ENCODE results near the gene URM1.

The URM1 gene

DNA sequence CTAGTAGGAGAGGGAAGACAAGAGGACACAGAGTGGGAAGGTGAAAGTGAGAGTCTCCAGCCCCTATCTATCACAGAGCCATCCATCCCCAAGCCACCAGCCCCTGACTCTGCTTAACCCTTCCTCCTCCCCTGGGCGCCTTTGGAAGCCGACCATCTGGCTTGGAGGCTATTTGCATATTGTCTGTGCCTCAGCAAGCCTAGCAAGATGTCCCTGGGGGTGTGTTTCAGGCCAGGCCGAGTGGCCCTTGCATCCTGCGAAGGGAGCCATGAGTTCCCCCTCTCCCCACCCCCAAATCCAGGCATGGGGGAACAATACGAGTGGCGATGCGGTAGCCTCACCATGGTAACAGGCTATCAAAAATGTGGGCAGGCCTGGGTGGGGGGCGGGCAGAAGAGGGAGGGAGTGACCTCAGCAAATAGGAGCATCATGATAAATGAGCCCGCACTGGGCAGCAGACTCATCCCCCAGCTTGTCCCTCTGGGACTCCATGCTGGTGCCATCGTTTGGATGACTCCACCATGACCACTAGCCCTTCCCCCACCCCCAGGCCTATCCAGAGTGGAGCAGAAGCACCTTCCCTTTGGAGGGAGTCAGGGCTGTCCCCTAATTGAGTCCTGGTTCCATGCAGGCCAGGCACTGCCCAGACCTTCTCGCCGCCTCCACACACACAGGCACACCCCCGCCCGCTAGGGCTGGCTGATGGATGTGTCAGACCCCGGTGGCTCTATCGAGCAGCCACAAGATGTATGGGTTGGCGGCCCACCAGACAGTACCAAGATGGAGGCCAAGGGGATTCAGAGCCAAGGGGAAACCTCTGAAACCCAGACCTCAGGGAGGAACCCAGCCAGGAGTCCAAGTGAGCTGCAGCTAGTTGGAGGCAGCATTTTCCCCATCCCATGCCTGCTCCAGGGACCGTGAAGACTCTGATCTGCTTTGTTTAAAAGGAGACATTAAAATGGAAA, 14.6 kb downstream of the URM1 start:
- DNase-seq (ENCODE audit: low read depth) = no peak

- DNase-seq (ENCODE audit: low read depth) = no peak
Observed at GRCh38 chr9:128388150-128388549, 17.0 kb downstream of the URM1 start.

GRCh38 chr9:128389395-128390149, 18.4 kb downstream of the URM1 start:
- no peak for DNase-seq (ENCODE audit: low read depth)

GRCh38 chr9:128390150-128390812, 19.1 kb downstream of the URM1 start:
- DNase-seq (ENCODE audit: low read depth) = no peak

- DNase-seq (ENCODE audit: low read depth) = no peak
Observed at GRCh38 chr9:128390813-128391711, 19.9 kb downstream of the URM1 start.

GRCh38 chr9:128391956-128392301, 20.8 kb downstream of the URM1 start:
- DNase-seq (ENCODE audit: low read depth) = no peak

- DNase-seq (ENCODE audit: low read depth) = no peak
Observed at GRCh38 chr9:128392302-128393144, 21.3 kb downstream of the URM1 start.

DNA sequence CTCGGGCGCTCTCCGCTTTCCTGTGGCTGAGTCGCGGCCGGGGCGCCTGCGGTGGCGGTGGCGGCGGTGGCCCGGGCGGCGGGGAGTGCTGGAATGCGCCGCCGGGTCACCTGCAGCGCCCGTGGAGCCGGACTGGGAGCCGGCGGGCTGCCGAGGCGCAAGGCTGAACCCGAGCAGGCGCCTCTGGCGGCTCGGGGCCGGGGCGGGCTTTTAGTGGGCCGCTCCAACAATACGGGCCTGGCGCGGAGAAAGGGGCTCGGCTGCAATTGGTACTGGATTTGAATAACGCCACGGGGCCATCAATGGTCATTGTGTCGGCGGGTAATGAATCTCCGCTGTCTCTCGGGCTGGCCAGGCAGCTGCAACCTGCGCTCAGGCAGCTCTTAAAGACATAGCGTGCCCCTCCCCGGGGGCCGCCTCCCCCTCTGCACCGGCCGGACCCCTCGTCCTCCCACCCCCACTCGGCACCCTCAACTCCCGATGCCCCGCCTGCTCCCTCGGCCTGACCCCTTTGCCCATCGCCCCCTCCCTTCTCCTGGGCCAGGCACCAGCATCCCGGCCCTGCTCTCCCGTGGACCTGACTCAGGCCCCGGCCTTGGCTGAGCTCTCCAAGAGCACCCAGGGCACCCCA, 22.1 kb downstream of the URM1 start:
- DNase-seq (ENCODE audit: low read depth) = no peak

- DNase-seq (ENCODE audit: low read depth) = no peak
Observed at GRCh38 chr9:128393970-128394369, 22.8 kb downstream of the URM1 start.

DNA sequence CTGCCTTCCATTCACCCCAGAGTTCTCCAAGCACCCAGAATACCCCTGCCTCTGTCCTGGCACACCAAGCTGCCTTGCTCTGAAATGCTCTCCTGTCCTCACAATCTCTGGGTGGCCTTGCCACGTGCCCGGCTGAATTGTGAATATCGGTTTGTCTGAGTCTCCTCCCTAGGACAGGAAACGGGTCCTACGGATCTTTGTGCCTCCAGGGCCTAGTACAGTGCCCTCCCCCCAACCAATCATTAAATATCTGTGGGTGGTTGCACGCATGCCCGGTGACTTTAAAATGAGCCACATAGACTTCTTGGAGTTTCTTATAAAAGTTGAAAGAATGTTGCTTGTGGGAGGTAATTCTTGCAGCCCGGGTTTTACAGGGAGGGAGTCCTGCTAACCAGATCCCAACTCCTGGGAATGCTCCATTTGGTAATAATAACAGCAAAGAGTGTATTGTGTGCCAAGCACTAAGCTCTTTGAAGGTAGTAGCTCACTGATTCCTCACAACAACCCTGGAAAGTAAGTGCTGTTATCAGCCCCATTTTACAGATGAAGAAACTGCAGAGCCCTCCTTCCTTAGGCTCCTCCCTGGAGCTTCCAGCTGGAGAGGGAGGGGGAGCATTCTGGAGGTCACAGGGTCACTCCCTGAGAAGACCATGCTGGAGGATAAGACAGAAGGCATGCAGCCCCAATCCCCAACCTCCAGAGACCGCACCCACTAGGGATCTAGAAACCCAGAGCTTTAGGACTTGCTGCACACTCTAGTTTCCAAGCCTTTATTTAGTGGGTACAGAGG, 23.4 kb downstream of the URM1 start:
- no peak for DNase-seq (ENCODE audit: low read depth)

DNA sequence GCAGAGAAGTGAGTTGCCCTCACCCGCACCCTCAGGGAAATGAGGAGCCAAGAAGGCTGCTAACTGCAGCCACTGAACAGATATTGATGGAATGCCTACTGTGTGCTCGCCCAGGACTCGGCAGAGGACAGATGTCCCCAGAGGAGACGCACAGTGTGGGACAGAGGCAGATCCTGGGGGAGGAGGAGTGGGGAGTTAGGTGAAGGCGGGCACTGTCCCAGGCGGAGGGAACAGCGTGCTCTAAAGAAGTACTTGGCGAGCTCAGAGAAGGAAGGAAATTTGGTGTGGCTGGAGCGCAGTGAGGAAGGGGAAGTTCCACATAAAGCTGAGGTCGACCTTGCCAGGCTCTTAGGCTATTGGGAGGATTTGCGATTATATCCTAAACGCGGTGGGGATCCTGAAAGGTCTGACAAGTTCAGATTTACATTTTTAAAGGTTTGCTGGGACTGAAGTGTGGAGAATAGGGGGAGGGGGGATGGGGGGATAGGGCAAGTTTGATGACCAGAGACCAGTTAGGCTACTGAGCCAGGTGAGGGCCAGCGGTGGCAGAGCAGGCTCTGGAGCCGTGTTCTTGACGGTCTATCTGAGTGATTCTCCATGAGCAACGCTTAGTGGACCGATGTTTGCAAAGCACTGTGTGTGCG, 25.9 kb downstream of the URM1 start:
- no peak for DNase-seq (ENCODE audit: low read depth)

DNA sequence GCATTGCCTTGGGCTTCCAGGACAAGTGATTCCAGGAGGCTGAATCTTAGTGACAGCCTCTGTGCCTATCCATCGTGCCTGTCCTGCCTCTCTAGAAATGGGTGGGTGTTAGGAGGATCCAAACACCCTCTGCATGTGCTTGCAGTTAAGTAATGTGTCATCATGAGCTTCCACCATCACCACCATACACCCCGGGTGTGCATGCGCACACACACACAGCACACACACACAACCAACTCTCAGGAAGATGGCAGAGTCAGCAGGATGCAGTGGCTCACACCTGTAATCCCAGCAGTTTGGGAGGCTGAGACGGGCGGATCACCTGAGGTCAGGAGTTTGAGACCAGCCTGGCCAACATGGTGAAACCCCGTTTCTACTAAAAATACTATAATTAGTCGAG, 26.7 kb downstream of the URM1 start:
- DNase-seq (ENCODE audit: low read depth) = no peak

DNA sequence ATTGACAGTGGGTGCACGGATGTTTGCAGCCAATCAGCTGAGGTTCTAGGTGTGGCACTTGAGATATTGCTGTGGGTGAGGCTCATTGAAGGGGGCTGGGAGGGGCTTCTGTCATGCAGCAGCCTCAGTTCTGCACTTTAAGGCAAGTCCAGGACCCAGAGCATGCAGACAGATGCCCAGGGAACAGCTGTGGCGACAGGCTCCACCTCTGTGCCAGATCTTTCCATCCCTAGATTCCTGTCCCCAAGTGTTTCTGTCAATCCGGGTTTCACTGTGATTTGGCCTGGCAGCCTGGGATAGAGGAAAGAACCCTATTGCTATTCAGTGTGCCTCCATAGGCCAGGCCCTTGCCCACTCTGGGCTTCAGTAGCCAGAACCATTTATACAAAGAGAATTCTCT, 28.7 kb downstream of the URM1 start:
- DNase-seq (ENCODE audit: low read depth) = no peak

DNA sequence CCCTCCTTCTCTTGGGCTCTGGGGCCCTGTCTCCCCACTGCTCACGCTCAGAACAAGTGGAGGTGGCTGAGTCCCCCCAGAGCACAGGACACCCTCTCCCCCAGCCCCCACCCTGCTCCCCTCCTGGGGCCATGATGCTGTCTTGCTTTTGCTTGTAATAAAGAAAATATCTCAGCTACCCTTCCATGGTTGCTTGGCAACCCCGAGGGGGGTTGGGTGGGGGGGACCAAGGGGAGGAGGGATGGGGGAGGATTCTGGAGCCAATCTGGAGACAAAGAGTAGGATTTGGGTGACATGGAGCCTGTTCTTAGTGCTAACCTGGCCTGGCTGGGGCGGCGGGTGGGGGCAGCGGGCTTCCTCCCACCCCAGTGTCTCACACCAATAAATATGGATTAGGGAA, 33.4 kb downstream of the URM1 start:
- DNase-seq (ENCODE audit: low read depth) = no peak

- no peak for DNase-seq (ENCODE audit: low read depth)
Observed at GRCh38 chr9:128405077-128405779, 34.1 kb downstream of the URM1 start.

- DNase-seq (ENCODE audit: low read depth) = no peak
Observed at GRCh38 chr9:128405780-128406171, 34.6 kb downstream of the URM1 start.

DNA sequence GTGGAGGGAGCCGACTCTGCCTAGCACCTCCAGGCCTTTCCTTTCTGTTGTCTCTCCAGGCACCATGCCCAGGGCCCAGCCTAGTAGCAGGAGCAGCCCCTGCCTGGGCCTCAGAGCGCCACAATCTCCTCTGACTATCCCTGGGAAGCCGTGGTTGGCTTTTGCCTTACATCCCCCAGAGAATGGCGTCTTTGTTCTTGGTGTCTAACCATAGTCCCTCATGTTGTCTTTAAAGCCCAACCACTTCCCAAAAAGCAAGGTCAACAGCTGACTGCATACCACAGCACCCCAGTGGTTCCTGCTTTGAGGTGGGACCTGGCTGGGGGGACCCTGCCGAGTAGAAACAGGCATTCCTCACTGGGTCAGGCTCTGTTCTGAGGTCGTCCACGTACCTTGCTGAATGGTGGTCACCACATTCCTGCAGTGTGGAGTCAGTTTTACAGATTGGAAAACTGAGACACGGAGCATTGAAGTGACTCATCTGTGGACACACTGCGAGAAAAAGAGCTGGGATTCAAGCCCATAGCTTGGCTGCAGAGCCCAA, 35.7 kb downstream of the URM1 start:
- DNase-seq (ENCODE audit: low read depth) = no peak

- DNase-seq (ENCODE audit: low read depth) = no peak
Observed at GRCh38 chr9:128408963-128409431, 37.8 kb downstream of the URM1 start.

Measured in HS-27A (cell line).